OCI-LY1 (cell line): ENCODE results near the gene IRF8.
"Not testable (repeated sequence)": the region's sequence is repeated elsewhere in the genome, so short reads cannot be mapped to it uniquely, and the experiment has no call there.

Experiments used
- H2AFZ ChIP-seq: fragments of 200-600 bp; sonication (generic), shearing (Covaris generic); 2 replicates; pipeline ENCODE4 v1.6.0; 2014; ENCODE audit warnings: antibody characterized with exemption, mild to moderate bottlenecking, low read length
- H3F3A ChIP-seq: fragments of 200-600 bp; sonication (generic), shearing (Covaris generic); 2 replicates; pipeline ENCODE4 v1.6.0; 2014; ENCODE audit warnings: mild to moderate bottlenecking, antibody characterized with exemption, low read length, moderate library complexity; ENCODE audit not compliant: insufficient read depth
- H3K27ac ChIP-seq: fragments of 200-600 bp; sonication (generic); 2 replicates; pipeline ENCODE4 v1.5.1; 2014; ENCODE audit warnings: low read length, mixed run types, mild to moderate bottlenecking, low read depth; ENCODE audit not compliant: poor library complexity, severe bottlenecking
- H3K27me3 ChIP-seq: fragments of 200-600 bp; sonication (generic); 2 replicates; pipeline ENCODE4 v1.6.0; 2014; ENCODE audit warnings: antibody characterized with exemption, mild to moderate bottlenecking, low read length, moderate library complexity; ENCODE audit not compliant: insufficient read depth
- H3K36me3 ChIP-seq: fragments of 200-600 bp; sonication (generic); 2 replicates; pipeline ENCODE4 v1.6.1; 2014; ENCODE audit warnings: mild to moderate bottlenecking, antibody characterized with exemption, low read length, moderate library complexity, mixed read lengths; ENCODE audit not compliant: insufficient read depth
- H3K4me1 ChIP-seq: fragments of 200-600 bp; sonication (generic); 2 replicates; pipeline ENCODE4 v1.5.1; 2014; ENCODE audit warnings: mild to moderate bottlenecking, low read length, moderate library complexity; ENCODE audit not compliant: insufficient read depth, severe bottlenecking
- H3K4me2 ChIP-seq: fragments of 200-600 bp; sonication (generic), shearing (Covaris generic); 2 replicates; pipeline ENCODE4 v1.6.1; 2014; ENCODE audit warnings: low read length
- H3K4me3 ChIP-seq: fragments of 200-600 bp; sonication (generic); 2 replicates; pipeline ENCODE4 v1.5.1; 2014; ENCODE audit warnings: low read length, low read depth, mild to moderate bottlenecking, mixed read lengths; ENCODE audit not compliant: poor library complexity, severe bottlenecking
- H3K79me2 ChIP-seq: fragments of 200-600 bp; shearing (Covaris generic); 2 replicates; pipeline ENCODE4 v1.6.1; 2016; ENCODE audit warnings: mixed run types, low read length, mixed read lengths; ENCODE audit not compliant: insufficient read depth
- H3K9ac ChIP-seq: fragments of 200-600 bp; sonication (generic), shearing (Covaris generic); 2 replicates; pipeline ENCODE4 v1.6.1; 2014; ENCODE audit warnings: mild to moderate bottlenecking, low read length, mixed read lengths
- H3K9me2 ChIP-seq: fragments of 200-600 bp; sonication (generic), shearing (Covaris generic); 2 replicates; pipeline ENCODE4 v1.6.1; 2014; ENCODE audit warnings: low read depth, mild to moderate bottlenecking, low read length, mixed read lengths
- H3K9me3 ChIP-seq: fragments of 200-600 bp; shearing (Covaris generic); 2 replicates; pipeline ENCODE4 v1.6.1; 2014; ENCODE audit warnings: low read length, mixed read lengths
- H4K20me1 ChIP-seq: fragments of 200-600 bp; sonication (generic), shearing (Covaris generic); 2 replicates; pipeline ENCODE4 v1.6.0; 2016; ENCODE audit warnings: mild to moderate bottlenecking, low read length; ENCODE audit not compliant: insufficient read depth
- EZH2 ChIP-seq: fragments of 200-600 bp; sonication (generic), shearing (Covaris generic); IDR thresholded peaks from 2 replicates; pipeline ENCODE4 v1.8.0; 2017; ENCODE audit warnings: borderline replicate concordance, mixed run types, mild to moderate bottlenecking, antibody characterized with exemption, low read length, moderate library complexity, mixed read lengths
- TF ChIP-seq, protein P1 (sequence below): fragments of 200-600 bp; sonication (generic), shearing (Covaris generic); IDR thresholded peaks from 2 replicates; pipeline ENCODE4 v1.5.1; 2017; ENCODE audit warnings: mild to moderate bottlenecking, antibody characterized with exemption, low read length, moderate library complexity, mixed read lengths

IRF8 gene

DNA sequence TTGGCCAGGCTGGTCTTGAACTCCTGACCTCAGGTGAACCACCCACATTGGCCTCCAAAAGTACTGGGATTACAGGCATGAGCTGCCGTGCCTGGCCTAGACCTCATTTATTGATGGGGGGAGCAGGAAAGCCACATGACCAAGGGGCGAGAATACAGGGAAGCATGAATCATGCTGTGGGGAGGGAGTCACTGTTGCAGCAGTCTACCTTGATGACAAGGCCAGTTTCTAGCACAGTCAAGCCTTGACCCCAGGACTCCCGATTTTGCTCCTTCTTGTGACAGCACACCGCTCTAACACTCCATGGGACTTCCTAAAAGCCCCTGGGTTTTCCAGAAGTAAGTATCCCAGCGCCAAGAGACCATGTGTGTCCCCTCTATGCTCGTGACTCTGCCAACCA is 42.9 kb upstream of the IRF8 start:
- Histone ChIP-seq H3K9ac (no peak overlapping the region), H3K27ac (no peak overlapping the region), H3K79me2 (no peaks in the 10 kb centered on the region), H4K20me1 (no peaks in the 10 kb centered on the region), H3K4me3 (no peak overlapping the region), H2AFZ (no peak overlapping the region), H3K9me3 (no peaks in the 10 kb centered on the region; the same call in 1 of the 2 replicates), H3F3A (no peaks in the 10 kb centered on the region), H3K36me3 (no peaks in the 10 kb centered on the region), H3K4me2 (no peak overlapping the region), H3K9me2 (no peaks in the 10 kb centered on the region), H3K27me3 (no peaks in the 10 kb centered on the region; the same call in 1 of the 2 replicates), H3K4me1 (peaks cover 3% of the 10 kb centered on the region)
- TF ChIP-seq, protein P1, sequence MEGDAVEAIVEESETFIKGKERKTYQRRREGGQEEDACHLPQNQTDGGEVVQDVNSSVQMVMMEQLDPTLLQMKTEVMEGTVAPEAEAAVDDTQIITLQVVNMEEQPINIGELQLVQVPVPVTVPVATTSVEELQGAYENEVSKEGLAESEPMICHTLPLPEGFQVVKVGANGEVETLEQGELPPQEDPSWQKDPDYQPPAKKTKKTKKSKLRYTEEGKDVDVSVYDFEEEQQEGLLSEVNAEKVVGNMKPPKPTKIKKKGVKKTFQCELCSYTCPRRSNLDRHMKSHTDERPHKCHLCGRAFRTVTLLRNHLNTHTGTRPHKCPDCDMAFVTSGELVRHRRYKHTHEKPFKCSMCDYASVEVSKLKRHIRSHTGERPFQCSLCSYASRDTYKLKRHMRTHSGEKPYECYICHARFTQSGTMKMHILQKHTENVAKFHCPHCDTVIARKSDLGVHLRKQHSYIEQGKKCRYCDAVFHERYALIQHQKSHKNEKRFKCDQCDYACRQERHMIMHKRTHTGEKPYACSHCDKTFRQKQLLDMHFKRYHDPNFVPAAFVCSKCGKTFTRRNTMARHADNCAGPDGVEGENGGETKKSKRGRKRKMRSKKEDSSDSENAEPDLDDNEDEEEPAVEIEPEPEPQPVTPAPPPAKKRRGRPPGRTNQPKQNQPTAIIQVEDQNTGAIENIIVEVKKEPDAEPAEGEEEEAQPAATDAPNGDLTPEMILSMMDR: no peak
- no peak for TF ChIP-seq EZH2

DNA sequence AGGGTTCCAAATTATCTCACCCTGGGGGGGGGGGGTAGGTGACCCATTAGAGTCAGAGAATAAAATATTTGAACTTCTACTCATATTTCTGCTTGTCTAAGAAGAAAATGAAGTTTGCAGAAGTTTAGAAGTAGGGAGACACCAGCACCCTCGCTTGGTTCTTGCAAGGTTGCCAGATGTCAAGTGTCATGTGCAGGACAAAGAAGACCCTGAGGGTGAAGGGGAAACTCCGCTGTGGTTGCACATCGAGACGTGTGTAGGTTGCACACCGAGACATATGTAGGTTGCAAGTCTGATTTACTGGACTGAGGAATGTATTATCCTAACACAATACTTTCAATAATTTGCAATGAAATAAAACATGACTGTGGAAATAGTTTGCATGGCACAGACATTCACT is 42.4 kb upstream of the IRF8 start:
- no peak for TF ChIP-seq EZH2
- TF ChIP-seq, protein P1: no peak
- H3K27ac ChIP-seq: no peak overlapping the region
- H3K4me1 ChIP-seq: peaks cover 3% of the 10 kb centered on the region
- no peak overlapping the region for H2AFZ ChIP-seq
- no peaks in the 10 kb centered on the region for H3K79me2 ChIP-seq
- no peaks in the 10 kb centered on the region for H4K20me1 ChIP-seq
- no peaks in the 10 kb centered on the region; the same call in 1 of the 2 replicates for H3K27me3 ChIP-seq
- H3F3A ChIP-seq: no peaks in the 10 kb centered on the region
- no peak overlapping the region for H3K4me2 ChIP-seq
- H3K9me3 ChIP-seq: no peaks in the 10 kb centered on the region; the same call in 1 of the 2 replicates
- no peak overlapping the region for H3K9ac ChIP-seq
- no peaks in the 10 kb centered on the region for H3K36me3 ChIP-seq
- no peaks in the 10 kb centered on the region for H3K9me2 ChIP-seq
- H3K4me3 ChIP-seq: no peak overlapping the region

DNA sequence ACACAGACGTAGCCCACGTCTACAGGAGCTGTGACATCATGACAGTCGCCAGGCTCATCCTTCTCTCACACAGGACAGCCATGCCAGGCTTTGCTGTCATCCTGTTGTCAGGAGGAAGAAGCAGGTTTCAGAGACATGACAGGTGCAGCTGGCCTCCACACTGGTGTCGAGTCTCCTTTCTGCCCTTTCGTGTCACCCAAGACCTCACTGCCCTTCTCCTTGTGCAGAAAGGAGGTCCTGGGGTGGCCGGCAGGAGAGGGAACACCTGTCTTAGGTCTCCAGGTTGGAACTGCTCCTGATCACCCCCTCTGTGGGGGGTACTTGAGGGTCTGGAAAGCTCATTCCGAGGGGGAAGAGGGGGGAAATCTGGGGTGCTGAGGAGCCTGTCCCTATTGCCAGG is 41.6 kb upstream of the IRF8 start:
- no peak overlapping the region for H3K9ac ChIP-seq
- H3F3A ChIP-seq: no peaks in the 10 kb centered on the region
- no peaks in the 10 kb centered on the region; the same call in 1 of the 2 replicates for H3K27me3 ChIP-seq
- H3K4me3 ChIP-seq: no peak overlapping the region
- H3K27ac ChIP-seq: no peak overlapping the region
- H3K9me2 ChIP-seq: no peaks in the 10 kb centered on the region
- TF ChIP-seq, protein P1: no peak
- no peak for TF ChIP-seq EZH2
- H3K4me2 ChIP-seq: no peak overlapping the region
- no peaks in the 10 kb centered on the region; the same call in 1 of the 2 replicates for H3K9me3 ChIP-seq
- no peak overlapping the region for H2AFZ ChIP-seq
- no peaks in the 10 kb centered on the region for H4K20me1 ChIP-seq
- H3K36me3 ChIP-seq: no peaks in the 10 kb centered on the region
- no peaks in the 10 kb centered on the region for H3K79me2 ChIP-seq
- peaks cover 3% of the 10 kb centered on the region for H3K4me1 ChIP-seq

DNA sequence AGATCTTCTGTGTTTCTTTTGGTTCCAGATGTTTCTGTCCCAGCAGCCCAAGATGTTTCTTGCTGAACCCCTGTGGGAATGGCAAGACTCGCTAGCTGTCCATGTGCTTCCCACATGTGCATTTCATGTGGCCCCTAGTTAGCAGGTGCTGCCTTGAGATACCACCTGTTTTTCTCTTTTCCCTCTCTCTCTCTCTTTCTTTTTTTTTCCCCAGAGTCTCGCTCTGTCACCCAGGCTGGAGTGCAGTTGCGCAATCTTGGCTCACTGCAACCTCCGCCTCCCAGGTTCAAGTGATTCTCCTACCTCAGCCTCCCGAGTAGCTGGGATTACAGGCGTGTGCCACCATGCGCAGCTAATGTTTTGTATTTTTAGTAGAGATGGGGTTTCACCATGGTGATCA is 40.4 kb upstream of the IRF8 start:
- not testable (repeated sequence) for H3K36me3 ChIP-seq, H3F3A ChIP-seq, H3K4me3 ChIP-seq, H3K9me2 ChIP-seq, H4K20me1 ChIP-seq, H2AFZ ChIP-seq, H3K9ac ChIP-seq, H3K27me3 ChIP-seq, H3K4me1 ChIP-seq, H3K79me2 ChIP-seq, H3K9me3 ChIP-seq, H3K4me2 ChIP-seq, H3K27ac ChIP-seq
